Measurements from ENCODE around the gene DNMT3L. TPM values are rescaled to one million over a fixed set of nuclear protein-coding genes. Genes with fewer than 3 reads are reported as not detected.

Gene DNMT3L
- total RNA-seq, 1 donor from 2014 or later, result not detected

DNA sequence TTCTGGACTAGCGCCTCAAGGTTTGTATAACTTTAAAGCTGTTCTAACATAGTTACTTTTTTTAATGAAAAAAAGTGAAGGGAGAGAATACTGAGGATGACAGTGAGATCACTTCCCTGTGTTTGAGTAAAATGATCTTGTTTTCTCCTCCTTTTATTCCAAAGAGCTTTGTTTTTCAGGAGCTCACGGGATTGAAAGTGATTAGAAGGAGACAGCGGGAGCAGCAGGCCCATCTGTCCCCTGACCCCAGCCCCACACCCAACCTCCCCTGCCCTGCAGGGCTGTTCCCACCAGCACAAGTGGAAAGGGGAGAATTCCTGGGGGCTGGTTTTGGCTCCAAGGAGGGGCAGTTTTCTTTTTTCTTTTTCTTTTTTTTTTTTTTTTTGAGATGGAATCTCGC is 2.1 kb upstream of the DNMT3L start:
- H3K4me1 ChIP-seq (ENCODE audit: control insufficient read depth in 3 of 3, insufficient read depth in 3 of 3, low read length in 3 of 3), result no peaks in the 10 kb centered on the region
- peaks cover 0 to 2% (median 0%) of the 10 kb centered on the region in 3 donors for H3K9me3 ChIP-seq (ENCODE audit: control insufficient read depth in 3 of 3, low read length in 3 of 3)
- H3K36me3 ChIP-seq (ENCODE audit: control insufficient read depth in 3 of 3, insufficient read depth in 3 of 3, low read length in 3 of 3), result no peaks in the 10 kb centered on the region
- peaks cover 2 to 13% (median 2%) of the 10 kb centered on the region in 3 donors for H3K27me3 ChIP-seq (ENCODE audit: control insufficient read depth in 3 of 3, insufficient read depth in 3 of 3, low read length in 3 of 3)
- no peak overlapping the region for H3K27ac ChIP-seq (ENCODE audit: low read depth, low read length)
- no peak overlapping the region for H3K4me3 ChIP-seq (ENCODE audit: low read length in 3 of 3)
- H3K9ac ChIP-seq (ENCODE audit: low read depth in 1 of 3, low read length in 3 of 3), result no peak overlapping the region

DNA sequence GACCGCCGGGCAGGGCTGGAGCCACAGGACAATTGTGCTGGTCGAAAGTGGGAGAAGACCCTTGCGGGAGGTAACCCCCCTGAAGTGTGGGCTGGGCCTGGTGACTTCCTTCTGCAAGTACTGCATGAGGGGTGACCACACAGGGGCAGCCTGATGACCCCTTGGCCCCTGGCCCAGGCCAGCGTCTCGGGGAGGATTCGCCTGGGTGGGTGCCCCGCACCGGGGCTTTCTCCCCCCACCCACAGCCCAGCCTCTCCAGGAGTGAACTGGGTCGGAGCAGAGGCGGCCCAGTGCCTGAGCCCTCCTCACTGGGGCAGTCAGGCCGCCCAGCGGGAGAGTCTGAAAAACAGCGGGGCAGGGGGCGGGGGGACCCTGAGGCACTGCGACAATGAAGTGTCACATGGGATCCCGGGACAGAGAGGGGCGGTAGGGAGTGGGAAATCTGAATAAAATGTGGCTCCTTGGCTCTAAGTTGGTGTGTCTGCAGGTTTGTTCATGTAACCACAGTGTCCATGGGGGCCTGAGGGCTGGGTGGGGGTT is 1.6 kb upstream of the DNMT3L start:
- Histone ChIP-seq H3K9ac (ENCODE audit: low read depth in 1 of 3, low read length in 3 of 3) (no peak overlapping the region), H3K36me3 (ENCODE audit: control insufficient read depth in 3 of 3, insufficient read depth in 3 of 3, low read length in 3 of 3) (no peaks in the 10 kb centered on the region), H3K9me3 (ENCODE audit: control insufficient read depth in 3 of 3, low read length in 3 of 3) (peaks cover 0 to 2% (median 0%) of the 10 kb centered on the region in 3 donors), H3K27me3 (ENCODE audit: control insufficient read depth in 3 of 3, insufficient read depth in 3 of 3, low read length in 3 of 3) (peaks cover 2 to 13% (median 5%) of the 10 kb centered on the region in 3 donors), H3K4me3 (ENCODE audit: low read length in 3 of 3) (no peak overlapping the region), H3K27ac (ENCODE audit: low read depth, low read length) (no peak overlapping the region), H3K4me1 (ENCODE audit: control insufficient read depth in 3 of 3, insufficient read depth in 3 of 3, low read length in 3 of 3) (no peaks in the 10 kb centered on the region)

DNA sequence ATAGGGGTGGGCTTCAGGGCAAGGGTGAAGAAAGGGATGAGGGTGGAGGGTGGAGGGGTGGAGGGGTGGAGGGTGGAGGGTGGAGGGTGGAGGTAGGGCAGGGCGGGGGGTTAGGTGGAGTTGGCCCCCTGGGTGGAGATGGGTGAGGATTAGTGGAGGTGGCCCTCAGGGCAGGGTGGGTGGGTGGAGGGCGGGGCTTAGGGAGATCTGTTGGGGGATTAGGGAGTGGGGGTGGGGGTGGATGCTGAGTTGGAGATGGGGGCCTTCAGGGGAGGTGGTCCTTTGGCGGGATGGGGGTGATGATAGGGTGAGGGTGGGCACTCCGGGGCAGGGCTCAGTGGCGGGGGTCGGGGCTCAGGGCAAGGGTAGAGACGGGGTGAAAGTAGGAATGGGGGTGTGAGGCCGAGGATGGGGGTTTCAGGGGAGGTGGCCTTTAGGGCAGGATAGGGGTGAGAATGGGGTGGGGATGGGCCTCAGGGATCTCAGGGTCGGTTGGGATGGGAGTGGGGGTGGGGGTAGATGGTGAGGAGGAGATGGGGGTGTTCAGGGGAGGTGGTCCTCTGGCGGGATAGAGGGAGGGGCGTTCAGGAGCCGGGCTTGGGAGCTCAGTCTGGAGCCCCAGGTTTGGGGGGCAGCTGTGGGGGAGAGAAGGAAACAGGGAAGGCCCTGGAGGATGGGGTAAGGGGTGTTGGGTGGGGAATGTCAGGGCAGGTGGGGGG is 800 bp upstream of the DNMT3L start:
- H3K9me3 ChIP-seq (ENCODE audit: control insufficient read depth in 3 of 3, low read length in 3 of 3), result peaks cover 0 to 2% (median 0%) of the 10 kb centered on the region in 3 donors
- no peak overlapping the region for H3K27ac ChIP-seq (ENCODE audit: low read depth, low read length)
- H3K36me3 ChIP-seq (ENCODE audit: control insufficient read depth in 3 of 3, insufficient read depth in 3 of 3, low read length in 3 of 3), result no peaks in the 10 kb centered on the region
- peaks cover 2 to 13% (median 5%) of the 10 kb centered on the region in 3 donors for H3K27me3 ChIP-seq (ENCODE audit: control insufficient read depth in 3 of 3, insufficient read depth in 3 of 3, low read length in 3 of 3)
- no peak overlapping the region for H3K9ac ChIP-seq (ENCODE audit: low read depth in 1 of 3, low read length in 3 of 3)
- H3K4me1 ChIP-seq (ENCODE audit: control insufficient read depth in 3 of 3, insufficient read depth in 3 of 3, low read length in 3 of 3), result no peaks in the 10 kb centered on the region
- H3K4me3 ChIP-seq (ENCODE audit: low read length in 3 of 3), result no peak overlapping the region

DNA sequence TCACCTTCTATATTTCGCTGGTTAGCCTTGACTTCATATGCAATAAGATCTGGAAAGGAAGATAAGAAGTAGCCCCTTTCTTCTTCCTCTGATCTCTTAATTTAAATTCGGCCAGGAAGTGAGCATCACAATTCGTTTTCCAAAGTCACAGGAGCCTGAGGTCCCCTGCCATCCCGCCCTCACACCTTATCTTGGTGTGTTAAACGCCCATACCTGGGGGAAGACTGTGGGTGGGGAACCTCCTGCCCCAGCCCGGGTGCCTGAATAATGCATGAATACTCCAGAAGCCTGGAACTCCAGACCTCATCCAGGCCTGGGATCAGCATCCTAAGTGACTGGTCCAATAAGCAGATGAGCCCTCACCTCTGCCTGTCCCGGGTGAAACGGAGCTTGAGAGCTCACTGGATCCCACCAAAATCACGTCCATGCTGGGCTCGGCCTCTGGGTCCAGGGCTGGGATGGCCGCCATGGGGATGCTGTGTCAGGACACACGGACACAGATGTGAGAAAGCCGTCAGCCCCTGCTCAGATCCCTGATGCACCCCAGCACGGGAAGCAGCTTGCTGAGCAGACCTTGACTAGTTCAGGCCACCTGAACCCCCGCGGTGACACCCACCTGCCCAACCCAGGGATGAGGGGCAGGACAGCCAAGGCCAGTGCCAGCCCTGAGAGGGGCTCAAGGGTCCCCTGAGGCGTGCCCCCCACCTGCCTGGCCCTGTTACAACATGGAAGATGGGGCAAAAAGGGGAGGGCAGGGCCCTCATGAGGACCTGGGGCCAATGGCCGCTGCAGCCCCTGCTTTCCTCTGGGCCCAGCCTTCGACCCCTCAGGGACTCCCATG is 686 bp downstream of the DNMT3L start:
- peaks cover 0 to 2% (median 0%) of the 10 kb centered on the region in 3 donors for H3K9me3 ChIP-seq (ENCODE audit: control insufficient read depth in 3 of 3, low read length in 3 of 3)
- H3K4me1 ChIP-seq (ENCODE audit: control insufficient read depth in 3 of 3, insufficient read depth in 3 of 3, low read length in 3 of 3), result no peaks in the 10 kb centered on the region
- H3K4me3 ChIP-seq (ENCODE audit: low read length in 3 of 3), result no peak overlapping the region
- H3K36me3 ChIP-seq (ENCODE audit: control insufficient read depth in 3 of 3, insufficient read depth in 3 of 3, low read length in 3 of 3), result no peaks in the 10 kb centered on the region
- no peak overlapping the region for H3K27ac ChIP-seq (ENCODE audit: low read depth, low read length)
- H3K9ac ChIP-seq (ENCODE audit: low read depth in 1 of 3, low read length in 3 of 3), result no peak overlapping the region
- peaks cover 2 to 13% (median 5%) of the 10 kb centered on the region in 3 donors for H3K27me3 ChIP-seq (ENCODE audit: control insufficient read depth in 3 of 3, insufficient read depth in 3 of 3, low read length in 3 of 3)

DNA sequence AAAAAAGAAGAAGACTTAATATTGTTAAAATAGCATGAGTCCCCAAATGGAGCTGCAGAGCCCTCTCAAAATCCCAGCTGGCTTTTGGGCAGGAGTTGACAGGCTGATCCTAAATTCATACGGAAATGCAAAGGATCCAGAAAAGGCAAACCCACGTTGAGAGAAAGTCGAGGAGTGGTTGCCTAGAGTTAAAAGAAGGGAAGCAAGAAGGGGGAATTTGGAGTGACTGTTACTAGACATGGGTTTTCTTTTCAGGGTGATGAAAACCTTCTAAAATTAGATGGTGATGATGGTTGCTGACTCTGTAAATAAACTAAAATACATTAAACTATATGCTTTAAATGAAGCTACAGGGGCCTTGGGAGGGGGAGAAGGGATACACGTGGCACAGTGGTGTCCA is 1.6 kb downstream of the DNMT3L start:
- H3K36me3 ChIP-seq (ENCODE audit: control insufficient read depth in 3 of 3, insufficient read depth in 3 of 3, low read length in 3 of 3), result no peaks in the 10 kb centered on the region
- H3K4me1 ChIP-seq (ENCODE audit: control insufficient read depth in 3 of 3, insufficient read depth in 3 of 3, low read length in 3 of 3), result no peaks in the 10 kb centered on the region
- H3K27me3 ChIP-seq (ENCODE audit: control insufficient read depth in 3 of 3, insufficient read depth in 3 of 3, low read length in 3 of 3), result peaks cover 2 to 13% (median 5%) of the 10 kb centered on the region in 3 donors
- H3K9ac ChIP-seq (ENCODE audit: low read depth in 1 of 3, low read length in 3 of 3), result no peak overlapping the region
- no peak overlapping the region for H3K4me3 ChIP-seq (ENCODE audit: low read length in 3 of 3)
- no peak overlapping the region for H3K27ac ChIP-seq (ENCODE audit: low read depth, low read length)
- peaks cover 0 to 2% (median 0%) of the 10 kb centered on the region in 3 donors for H3K9me3 ChIP-seq (ENCODE audit: control insufficient read depth in 3 of 3, low read length in 3 of 3)

DNA sequence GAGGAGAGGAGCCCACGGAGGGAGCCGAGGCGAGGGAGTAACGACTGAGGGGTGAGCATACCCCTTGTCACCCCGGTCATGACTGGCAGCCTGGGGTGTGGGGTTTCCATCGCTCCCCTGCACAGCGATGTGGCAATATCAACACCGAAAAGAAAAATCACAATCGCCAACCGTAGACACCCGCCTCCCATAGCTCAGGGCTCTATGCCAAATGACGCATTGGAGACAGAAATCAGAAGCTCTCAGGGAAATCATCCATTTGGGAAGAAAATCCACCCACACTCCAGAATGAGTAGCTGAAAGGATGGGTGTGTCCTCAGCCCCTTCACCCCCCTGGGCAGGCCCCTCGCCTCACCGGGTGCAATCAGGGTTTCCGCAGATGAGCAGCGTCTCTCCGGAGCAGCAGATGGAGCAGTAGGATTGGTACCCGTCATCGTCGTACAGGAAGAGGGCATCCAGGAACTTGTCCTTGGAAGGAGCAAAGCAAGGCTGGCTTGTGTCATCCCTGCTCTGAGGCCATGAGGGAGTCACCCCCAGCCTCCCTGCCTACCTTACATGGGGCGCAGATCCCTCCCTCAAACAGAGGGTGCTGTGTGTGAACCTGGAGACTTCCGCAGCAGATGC is 2.5 kb downstream of the DNMT3L start:
- no peaks in the 10 kb centered on the region for H3K4me1 ChIP-seq (ENCODE audit: control insufficient read depth in 3 of 3, insufficient read depth in 3 of 3, low read length in 3 of 3)
- no peaks in the 10 kb centered on the region for H3K36me3 ChIP-seq (ENCODE audit: control insufficient read depth in 3 of 3, insufficient read depth in 3 of 3, low read length in 3 of 3)
- no peak overlapping the region for H3K9ac ChIP-seq (ENCODE audit: low read depth in 1 of 3, low read length in 3 of 3)
- no peak overlapping the region for H3K4me3 ChIP-seq (ENCODE audit: low read length in 3 of 3)
- peaks cover 2 to 13% (median 5%) of the 10 kb centered on the region in 3 donors for H3K27me3 ChIP-seq (ENCODE audit: control insufficient read depth in 3 of 3, insufficient read depth in 3 of 3, low read length in 3 of 3)
- H3K27ac ChIP-seq (ENCODE audit: low read depth, low read length), result no peak overlapping the region
- peaks cover 0 to 2% (median 0%) of the 10 kb centered on the region in 3 donors for H3K9me3 ChIP-seq (ENCODE audit: control insufficient read depth in 3 of 3, low read length in 3 of 3)

DNA sequence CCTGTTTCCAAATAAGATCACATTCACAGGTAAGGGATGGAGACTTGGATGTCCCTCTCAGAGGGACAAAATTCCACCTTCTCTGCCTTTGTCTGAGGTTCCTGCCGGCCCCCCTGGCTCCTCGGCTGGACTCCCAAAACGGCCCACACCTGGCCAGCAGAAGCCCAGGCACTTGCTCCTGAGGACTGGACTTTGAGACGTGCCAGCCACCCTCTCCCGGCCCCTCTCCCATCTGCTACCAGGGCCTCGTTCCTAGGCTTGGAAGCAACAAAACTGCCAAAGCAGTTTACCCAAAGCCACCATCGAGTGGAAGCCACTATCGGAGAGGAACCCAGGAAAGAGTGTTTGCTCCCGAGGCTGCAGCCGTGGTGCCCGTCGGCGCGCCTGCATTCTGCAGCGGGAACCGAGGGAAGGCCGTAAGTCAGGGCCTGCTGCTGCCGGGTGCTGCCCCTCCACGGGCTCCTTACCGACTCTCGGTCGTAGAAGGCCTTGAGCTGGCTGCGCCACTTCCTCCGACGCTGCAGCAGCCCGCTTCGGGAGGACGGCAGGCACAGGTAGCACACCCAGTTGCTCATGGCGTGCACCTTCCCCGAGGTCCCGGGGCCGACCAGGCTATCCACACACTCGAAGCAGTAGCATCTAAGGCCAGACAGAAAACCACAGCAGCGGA is 3.5 kb downstream of the DNMT3L start:
- Histone ChIP-seq H3K4me1 (ENCODE audit: control insufficient read depth in 3 of 3, insufficient read depth in 3 of 3, low read length in 3 of 3) (no peaks in the 10 kb centered on the region), H3K27me3 (ENCODE audit: control insufficient read depth in 3 of 3, insufficient read depth in 3 of 3, low read length in 3 of 3) (peaks cover 2 to 10% (median 5%) of the 10 kb centered on the region in 3 donors), H3K9me3 (ENCODE audit: control insufficient read depth in 3 of 3, low read length in 3 of 3) (peaks cover 0 to 2% (median 0%) of the 10 kb centered on the region in 3 donors), H3K36me3 (ENCODE audit: control insufficient read depth in 3 of 3, insufficient read depth in 3 of 3, low read length in 3 of 3) (no peaks in the 10 kb centered on the region), H3K4me3 (ENCODE audit: low read length in 3 of 3) (no peak overlapping the region), H3K27ac (ENCODE audit: low read depth, low read length) (no peak overlapping the region), H3K9ac (ENCODE audit: low read depth in 1 of 3, low read length in 3 of 3) (no peak overlapping the region)

DNA sequence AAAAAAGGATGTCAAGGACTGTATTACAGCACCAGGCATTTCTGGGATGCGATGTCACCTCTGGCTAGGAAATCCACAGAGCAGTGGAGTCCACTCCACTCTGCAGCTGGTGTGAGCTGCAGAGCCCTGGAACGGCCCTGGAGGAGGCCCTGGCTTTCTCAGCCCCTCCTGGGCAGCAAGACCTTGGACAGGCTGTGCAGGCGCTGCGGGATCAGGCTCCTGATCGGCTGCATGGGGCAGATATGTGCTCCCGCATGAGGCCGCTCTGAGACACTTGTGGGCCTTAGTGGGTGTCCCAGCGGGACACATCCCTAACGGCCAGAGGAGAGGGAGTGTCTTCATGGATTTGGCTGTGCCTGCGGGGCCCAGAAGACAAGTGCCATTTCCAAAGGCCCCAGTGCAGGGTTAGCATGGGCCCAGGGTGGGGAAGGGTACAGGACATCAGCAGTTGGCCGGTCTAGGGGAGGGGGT is 6.2 kb downstream of the DNMT3L start:
- no peak overlapping the region for H3K4me3 ChIP-seq (ENCODE audit: low read length in 3 of 3)
- no peaks in the 10 kb centered on the region for H3K36me3 ChIP-seq (ENCODE audit: control insufficient read depth in 3 of 3, insufficient read depth in 3 of 3, low read length in 3 of 3)

More for the DNA sequence above, 6.2 kb downstream of the DNMT3L start:
- H3K27ac ChIP-seq (ENCODE audit: low read depth, low read length), result no peak overlapping the region
- peaks cover 0 to 2% (median 0%) of the 10 kb centered on the region in 3 donors for H3K9me3 ChIP-seq (ENCODE audit: control insufficient read depth in 3 of 3, low read length in 3 of 3)
- H3K9ac ChIP-seq (ENCODE audit: low read depth in 1 of 3, low read length in 3 of 3), result no peak overlapping the region
- peaks cover 0 to 6% (median 5%) of the 10 kb centered on the region in 3 donors for H3K27me3 ChIP-seq (ENCODE audit: control insufficient read depth in 3 of 3, insufficient read depth in 3 of 3, low read length in 3 of 3)
- no peaks in the 10 kb centered on the region for H3K4me1 ChIP-seq (ENCODE audit: control insufficient read depth in 3 of 3, insufficient read depth in 3 of 3, low read length in 3 of 3)

Data from skeletal muscle tissue (tissue), 4 donors.